Heart left ventricle (tissue), 13 donors: ENCODE measurements around the gene IKZF4.

Source experiments
- POLR2A ChIP-seq, 2 donors: fragments of 450-650 bp; IDR thresholded peaks; one replicate each; pipeline ENCODE4 v1.6.1; 2017; ENCODE audit warnings: antibody characterized with exemption in 2 of 2, mild to moderate bottlenecking in 2 of 2, moderate library complexity in 2 of 2
- TF ChIP-seq, protein P1 (sequence below), 12 donors: fragments of 200-600 bp; sonication (generic) in 4 of 12; IDR thresholded peaks; one replicate each; pipeline versions ENCODE4 v1.5.0 to v1.8.0; 2018 to 2022; ENCODE audit warnings: antibody characterized with exemption in 12 of 12, mild to moderate bottlenecking in 5 of 12
- donor health status: ischemic (EF 13 %, LVEDD 7.1; RV severe dilation, severe dysfunction).
- donor health status: DM: no; HTN: yes; CAD: no.
- donor health status: DM: no; HTN: no; CAD: no.
- donor health status: ischemic (EF 25% LVEDD 6.9; RV normal size, moderate dysfunction).
- donor health status: ischemic (EF 25% LVEDD 5.7; RV mildly dilated, moderate dysfunction).
- donor health status: ischemic (EF 35%, LVEDD 5.7; RV mildly dilated, moderate dysfunction).
- donor health status: nonischemic (EF 11% LVEDD 7.7; RV severe dilation, severe dysfunction).
- donor health status: DM: yes; HTN: yes; CAD: no.
- donor health status: PGD.
- donor health status: ischemic (EF 29% LVEDD 5.4; RV normal size, mild dysfunction).
- donor health status: nonischemic (EF 23%, LVEDD 6.1; RV moderate dilation, normal function).

DNA sequence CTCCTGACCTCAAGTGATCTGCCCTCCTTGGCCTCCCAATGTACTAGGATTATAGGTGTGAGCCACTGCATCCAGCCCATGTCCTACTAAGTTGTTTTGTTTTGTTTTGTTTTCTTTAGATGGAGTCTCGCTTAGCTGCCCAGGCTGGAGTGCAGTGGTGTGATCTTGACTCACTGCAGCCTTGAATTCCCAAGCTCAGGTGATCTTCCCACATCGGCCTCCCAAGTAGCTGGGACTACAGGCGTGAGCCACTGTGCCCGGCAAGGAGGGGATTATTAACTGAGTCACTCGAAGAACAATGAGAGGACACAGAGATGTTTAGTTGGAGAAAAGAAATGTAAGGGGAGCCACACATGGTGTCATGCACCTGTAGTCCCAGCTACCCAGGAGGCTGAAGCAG, 41.1 kb downstream of the IKZF4 start:
- TF ChIP-seq, protein P1, sequence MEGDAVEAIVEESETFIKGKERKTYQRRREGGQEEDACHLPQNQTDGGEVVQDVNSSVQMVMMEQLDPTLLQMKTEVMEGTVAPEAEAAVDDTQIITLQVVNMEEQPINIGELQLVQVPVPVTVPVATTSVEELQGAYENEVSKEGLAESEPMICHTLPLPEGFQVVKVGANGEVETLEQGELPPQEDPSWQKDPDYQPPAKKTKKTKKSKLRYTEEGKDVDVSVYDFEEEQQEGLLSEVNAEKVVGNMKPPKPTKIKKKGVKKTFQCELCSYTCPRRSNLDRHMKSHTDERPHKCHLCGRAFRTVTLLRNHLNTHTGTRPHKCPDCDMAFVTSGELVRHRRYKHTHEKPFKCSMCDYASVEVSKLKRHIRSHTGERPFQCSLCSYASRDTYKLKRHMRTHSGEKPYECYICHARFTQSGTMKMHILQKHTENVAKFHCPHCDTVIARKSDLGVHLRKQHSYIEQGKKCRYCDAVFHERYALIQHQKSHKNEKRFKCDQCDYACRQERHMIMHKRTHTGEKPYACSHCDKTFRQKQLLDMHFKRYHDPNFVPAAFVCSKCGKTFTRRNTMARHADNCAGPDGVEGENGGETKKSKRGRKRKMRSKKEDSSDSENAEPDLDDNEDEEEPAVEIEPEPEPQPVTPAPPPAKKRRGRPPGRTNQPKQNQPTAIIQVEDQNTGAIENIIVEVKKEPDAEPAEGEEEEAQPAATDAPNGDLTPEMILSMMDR (IDR thresholded peaks at IDR 0.05) = no peak
- no peak for TF ChIP-seq POLR2A (IDR thresholded peaks at IDR 0.05)
